ENCODE results near the gene ABHD14A. TPM values are rescaled to one million over a fixed set of nuclear protein-coding genes. Genes with fewer than 3 reads are reported as not detected.

The ABHD14A gene
- total and polyA plus RNA-seq, 2 of the 13 experiments (the other 11 are each of a cell fraction or from before 2014, with no cell fraction given) = 29.5 to 46.9 TPM

DNA sequence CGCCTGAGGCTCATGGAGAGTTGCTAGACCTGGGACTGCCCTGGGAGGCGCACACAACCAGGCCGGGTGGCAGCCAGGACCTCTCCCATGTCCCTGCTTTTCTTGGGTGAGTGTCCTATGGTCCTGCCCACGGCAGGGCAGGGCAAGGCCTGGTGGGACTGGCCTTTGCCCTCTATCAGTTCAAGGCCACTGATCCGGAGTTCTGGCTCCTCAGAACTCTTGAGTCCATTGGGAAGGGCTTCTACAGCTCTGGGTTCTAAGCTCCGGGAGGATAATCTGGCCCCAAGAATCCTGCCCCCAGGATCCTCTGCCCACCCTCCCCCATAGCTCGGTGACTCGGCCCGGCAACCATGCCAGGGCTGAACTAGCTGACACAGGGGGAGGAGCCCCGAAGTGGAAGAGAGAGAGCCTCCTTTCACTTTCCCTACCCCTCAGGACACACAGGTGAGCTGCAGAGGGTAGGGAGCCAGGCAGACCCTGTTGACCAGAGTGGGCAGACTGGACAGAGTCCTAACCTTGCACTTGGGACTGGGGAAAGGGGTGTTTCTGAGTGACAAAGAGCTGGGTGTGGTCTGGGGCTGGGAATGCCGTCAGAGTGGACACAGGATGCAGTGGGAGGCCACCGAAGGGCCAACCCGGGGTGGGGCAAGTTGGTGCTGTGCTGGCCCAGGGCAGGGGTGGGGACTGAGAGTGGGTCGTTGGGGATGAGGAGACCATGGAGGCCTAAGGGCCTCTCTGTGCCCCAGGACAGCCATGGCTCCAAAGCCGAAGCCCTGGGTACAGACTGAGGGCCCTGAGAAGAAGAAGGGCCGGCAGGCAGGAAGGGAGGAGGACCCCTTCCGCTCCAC lies 32.0 kb upstream of the ABHD14A start (continued):
- TF ChIP-seq, protein P1, sequence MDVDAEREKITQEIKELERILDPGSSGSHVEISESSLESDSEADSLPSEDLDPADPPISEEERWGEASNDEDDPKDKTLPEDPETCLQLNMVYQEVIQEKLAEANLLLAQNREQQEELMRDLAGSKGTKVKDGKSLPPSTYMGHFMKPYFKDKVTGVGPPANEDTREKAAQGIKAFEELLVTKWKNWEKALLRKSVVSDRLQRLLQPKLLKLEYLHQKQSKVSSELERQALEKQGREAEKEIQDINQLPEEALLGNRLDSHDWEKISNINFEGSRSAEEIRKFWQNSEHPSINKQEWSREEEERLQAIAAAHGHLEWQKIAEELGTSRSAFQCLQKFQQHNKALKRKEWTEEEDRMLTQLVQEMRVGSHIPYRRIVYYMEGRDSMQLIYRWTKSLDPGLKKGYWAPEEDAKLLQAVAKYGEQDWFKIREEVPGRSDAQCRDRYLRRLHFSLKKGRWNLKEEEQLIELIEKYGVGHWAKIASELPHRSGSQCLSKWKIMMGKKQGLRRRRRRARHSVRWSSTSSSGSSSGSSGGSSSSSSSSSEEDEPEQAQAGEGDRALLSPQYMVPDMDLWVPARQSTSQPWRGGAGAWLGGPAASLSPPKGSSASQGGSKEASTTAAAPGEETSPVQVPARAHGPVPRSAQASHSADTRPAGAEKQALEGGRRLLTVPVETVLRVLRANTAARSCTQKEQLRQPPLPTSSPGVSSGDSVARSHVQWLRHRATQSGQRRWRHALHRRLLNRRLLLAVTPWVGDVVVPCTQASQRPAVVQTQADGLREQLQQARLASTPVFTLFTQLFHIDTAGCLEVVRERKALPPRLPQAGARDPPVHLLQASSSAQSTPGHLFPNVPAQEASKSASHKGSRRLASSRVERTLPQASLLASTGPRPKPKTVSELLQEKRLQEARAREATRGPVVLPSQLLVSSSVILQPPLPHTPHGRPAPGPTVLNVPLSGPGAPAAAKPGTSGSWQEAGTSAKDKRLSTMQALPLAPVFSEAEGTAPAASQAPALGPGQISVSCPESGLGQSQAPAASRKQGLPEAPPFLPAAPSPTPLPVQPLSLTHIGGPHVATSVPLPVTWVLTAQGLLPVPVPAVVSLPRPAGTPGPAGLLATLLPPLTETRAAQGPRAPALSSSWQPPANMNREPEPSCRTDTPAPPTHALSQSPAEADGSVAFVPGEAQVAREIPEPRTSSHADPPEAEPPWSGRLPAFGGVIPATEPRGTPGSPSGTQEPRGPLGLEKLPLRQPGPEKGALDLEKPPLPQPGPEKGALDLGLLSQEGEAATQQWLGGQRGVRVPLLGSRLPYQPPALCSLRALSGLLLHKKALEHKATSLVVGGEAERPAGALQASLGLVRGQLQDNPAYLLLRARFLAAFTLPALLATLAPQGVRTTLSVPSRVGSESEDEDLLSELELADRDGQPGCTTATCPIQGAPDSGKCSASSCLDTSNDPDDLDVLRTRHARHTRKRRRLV (CRISPR knock-in tag; IDR thresholded peaks at IDR 0.05) = 0 out of 2 replicates have a peak, but pooled peaks have one; percentile 15
- no peak for TF ChIP-seq KDM3A (CRISPR knock-in tag; IDR thresholded peaks at IDR 0.05; ENCODE audit: low read depth)
- TF ChIP-seq SP4 (CRISPR knock-in tag; IDR thresholded peaks at IDR 0.05) = no peak
- TF ChIP-seq, protein P2, sequence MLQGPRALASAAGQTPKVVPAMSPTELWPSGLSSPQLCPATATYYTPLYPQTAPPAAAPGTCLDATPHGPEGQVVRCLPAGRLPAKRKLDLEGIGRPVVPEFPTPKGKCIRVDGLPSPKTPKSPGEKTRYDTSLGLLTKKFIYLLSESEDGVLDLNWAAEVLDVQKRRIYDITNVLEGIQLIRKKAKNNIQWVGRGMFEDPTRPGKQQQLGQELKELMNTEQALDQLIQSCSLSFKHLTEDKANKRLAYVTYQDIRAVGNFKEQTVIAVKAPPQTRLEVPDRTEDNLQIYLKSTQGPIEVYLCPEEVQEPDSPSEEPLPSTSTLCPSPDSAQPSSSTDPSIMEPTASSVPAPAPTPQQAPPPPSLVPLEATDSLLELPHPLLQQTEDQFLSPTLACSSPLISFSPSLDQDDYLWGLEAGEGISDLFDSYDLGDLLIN (CRISPR knock-in tag; IDR thresholded peaks at IDR 0.05; ENCODE audit: borderline replicate concordance) = no peak
- no peak for TF ChIP-seq ZKSCAN5 (CRISPR knock-in tag; IDR thresholded peaks at IDR 0.05)
- 0 out of 2 replicates have a peak, but pooled peaks have one; percentile 71 for TF ChIP-seq KLF13 (CRISPR knock-in tag; IDR thresholded peaks at IDR 0.05)
- TF ChIP-seq ZNF343 (CRISPR knock-in tag; IDR thresholded peaks at IDR 0.05) = 0 out of 2 replicates have a peak, but pooled peaks have one; percentile 10
- no peak for TF ChIP-seq ZNF337 (CRISPR knock-in tag; IDR thresholded peaks at IDR 0.05; ENCODE audit: borderline replicate concordance, low read depth)
- no peak for TF ChIP-seq JDP2 (CRISPR knock-in tag; IDR thresholded peaks at IDR 0.05; ENCODE audit: borderline replicate concordance)
- no peak for TF ChIP-seq ZNF7 (CRISPR knock-in tag; IDR thresholded peaks at IDR 0.05)
- TF ChIP-seq ZNF317 (CRISPR knock-in tag; IDR thresholded peaks at IDR 0.05) = no peak
- TF ChIP-seq NR2F1 (CRISPR knock-in tag; IDR thresholded peaks at IDR 0.05) = no peak
- no peak for TF ChIP-seq MXD4 (CRISPR knock-in tag; IDR thresholded peaks at IDR 0.05)
- TF ChIP-seq ZFX (CRISPR knock-in tag; IDR thresholded peaks at IDR 0.05; ENCODE audit: low read depth) = peak; percentile 56
- TF ChIP-seq, protein P3, sequence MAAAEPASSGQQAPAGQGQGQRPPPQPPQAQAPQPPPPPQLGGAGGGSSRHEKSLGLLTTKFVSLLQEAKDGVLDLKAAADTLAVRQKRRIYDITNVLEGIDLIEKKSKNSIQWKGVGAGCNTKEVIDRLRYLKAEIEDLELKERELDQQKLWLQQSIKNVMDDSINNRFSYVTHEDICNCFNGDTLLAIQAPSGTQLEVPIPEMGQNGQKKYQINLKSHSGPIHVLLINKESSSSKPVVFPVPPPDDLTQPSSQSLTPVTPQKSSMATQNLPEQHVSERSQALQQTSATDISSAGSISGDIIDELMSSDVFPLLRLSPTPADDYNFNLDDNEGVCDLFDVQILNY (CRISPR knock-in tag; conservative IDR thresholded peaks at IDR 0.05) = no peak
- 0 out of 2 replicates have a peak, but pooled peaks have one; percentile 14 for TF ChIP-seq ZNF143 (CRISPR knock-in tag; IDR thresholded peaks at IDR 0.05)
- no peak for TF ChIP-seq ZSCAN12 (CRISPR knock-in tag; IDR thresholded peaks at IDR 0.05)
- no peak for TF ChIP-seq JUN (CRISPR knock-in tag; IDR thresholded peaks at IDR 0.05)
- TF ChIP-seq PHF21A (CRISPR knock-in tag; IDR thresholded peaks at IDR 0.05) = no peak
- TF ChIP-seq, protein P4, sequence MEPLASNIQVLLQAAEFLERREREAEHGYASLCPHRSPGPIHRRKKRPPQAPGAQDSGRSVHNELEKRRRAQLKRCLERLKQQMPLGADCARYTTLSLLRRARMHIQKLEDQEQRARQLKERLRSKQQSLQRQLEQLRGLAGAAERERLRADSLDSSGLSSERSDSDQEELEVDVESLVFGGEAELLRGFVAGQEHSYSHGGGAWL (CRISPR knock-in tag; IDR thresholded peaks at IDR 0.05) = no peak
- TF ChIP-seq ZNF253 (CRISPR knock-in tag; IDR thresholded peaks at IDR 0.05; ENCODE audit: borderline replicate concordance) = no peak
- TF ChIP-seq KAT7 (CRISPR knock-in tag; IDR thresholded peaks at IDR 0.05; ENCODE audit: borderline replicate concordance) = no peak

All from HepG2 (cell line).